GM12873 (cell line): ENCODE measurements around the gene ZNF460.

Experiments
- TF ChIP-seq, protein P1 (sequence below): IDR thresholded peaks from 2 replicates; pipeline ENCODE4 v1.5.1; 2012; ENCODE audit warnings: low read depth, mild to moderate bottlenecking, moderate library complexity, low read length, control low read depth; ENCODE audit not compliant: insufficient read depth; ENCODE audit errors: missing control alignments

ZNF460 gene

DNA sequence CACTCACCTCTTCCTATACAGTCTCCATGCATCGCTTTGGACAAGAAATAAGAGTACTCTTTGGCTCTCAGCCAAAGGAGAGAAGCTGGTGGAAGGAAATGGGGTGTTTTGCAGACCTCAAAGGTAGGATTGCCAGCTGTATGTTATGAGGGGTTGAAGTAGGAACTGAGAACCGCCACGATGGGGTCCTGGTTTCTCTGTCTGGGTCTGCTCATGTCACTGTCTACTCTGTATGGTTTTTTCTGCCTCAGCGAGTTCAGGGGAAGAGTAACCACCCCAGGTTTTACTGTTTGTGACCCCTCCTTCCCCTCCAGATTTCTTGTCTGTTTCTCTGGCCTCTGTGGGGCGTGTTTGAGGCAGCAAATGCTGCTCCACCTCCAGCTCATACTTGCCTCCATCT lies 35.8 kb upstream of the ZNF460 start:
- TF ChIP-seq, protein P1, sequence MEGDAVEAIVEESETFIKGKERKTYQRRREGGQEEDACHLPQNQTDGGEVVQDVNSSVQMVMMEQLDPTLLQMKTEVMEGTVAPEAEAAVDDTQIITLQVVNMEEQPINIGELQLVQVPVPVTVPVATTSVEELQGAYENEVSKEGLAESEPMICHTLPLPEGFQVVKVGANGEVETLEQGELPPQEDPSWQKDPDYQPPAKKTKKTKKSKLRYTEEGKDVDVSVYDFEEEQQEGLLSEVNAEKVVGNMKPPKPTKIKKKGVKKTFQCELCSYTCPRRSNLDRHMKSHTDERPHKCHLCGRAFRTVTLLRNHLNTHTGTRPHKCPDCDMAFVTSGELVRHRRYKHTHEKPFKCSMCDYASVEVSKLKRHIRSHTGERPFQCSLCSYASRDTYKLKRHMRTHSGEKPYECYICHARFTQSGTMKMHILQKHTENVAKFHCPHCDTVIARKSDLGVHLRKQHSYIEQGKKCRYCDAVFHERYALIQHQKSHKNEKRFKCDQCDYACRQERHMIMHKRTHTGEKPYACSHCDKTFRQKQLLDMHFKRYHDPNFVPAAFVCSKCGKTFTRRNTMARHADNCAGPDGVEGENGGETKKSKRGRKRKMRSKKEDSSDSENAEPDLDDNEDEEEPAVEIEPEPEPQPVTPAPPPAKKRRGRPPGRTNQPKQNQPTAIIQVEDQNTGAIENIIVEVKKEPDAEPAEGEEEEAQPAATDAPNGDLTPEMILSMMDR: no peak

DNA sequence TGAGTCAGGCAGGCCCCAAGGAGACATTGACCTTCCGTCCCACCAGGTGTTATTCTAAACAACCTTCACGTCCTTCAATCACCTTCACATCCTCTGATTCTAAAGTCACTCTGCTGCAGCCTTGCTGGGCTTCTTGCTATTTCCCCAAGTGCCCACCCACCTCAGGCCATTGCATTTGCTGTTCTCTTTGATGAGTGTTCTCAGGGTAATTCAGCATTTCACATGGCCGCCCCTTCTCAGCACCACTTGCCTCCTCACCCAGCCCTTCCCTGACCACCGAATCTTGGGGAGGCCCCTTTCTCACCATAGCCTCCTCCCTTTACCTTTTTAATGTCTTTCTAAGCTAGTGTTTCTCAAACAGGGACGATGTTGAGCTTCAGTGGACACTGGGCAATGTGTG lies 35.2 kb upstream of the ZNF460 start:
- TF ChIP-seq, protein P1: no peak

DNA sequence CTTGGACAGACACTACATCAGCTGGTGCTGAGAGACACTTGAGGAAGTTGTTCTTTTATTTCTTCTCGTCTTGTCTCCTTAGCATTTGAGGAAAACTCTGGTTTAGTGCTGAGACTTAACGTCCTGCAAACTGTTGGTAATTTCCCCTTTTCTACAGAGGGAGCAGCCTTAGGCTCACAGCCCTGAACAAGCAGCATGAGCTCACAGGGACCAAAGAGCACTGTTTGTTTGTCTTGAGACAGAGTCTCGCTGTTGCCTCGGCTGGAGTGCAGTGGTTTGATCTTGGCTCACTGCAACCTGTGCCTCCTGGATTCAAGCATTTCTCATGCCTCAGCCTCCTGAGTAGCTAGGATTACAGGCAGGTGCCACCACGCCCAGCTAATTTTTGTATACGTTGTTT lies 34.3 kb upstream of the ZNF460 start:
- TF ChIP-seq, protein P1: no peak

DNA sequence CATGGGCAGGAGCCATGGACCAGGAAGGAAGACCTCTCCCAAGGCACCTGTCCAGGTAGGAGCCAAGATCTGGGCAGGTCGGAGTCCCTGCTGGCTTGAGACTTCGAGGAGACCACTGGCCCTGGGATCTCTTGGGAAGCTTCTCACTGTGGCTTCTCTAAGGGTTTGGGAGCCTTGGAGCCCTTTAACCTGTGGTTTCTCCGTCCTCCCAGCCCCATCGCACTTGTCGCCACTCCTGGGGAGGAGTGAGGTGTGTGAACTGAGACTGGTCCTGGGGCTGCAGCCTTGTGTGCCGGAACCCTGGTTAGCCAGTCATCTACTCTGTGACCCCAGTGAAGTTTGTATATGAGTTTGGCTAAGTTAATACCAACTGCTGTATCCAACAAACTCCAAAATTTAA lies 31.6 kb upstream of the ZNF460 start:
- TF ChIP-seq, protein P1: no peak

DNA sequence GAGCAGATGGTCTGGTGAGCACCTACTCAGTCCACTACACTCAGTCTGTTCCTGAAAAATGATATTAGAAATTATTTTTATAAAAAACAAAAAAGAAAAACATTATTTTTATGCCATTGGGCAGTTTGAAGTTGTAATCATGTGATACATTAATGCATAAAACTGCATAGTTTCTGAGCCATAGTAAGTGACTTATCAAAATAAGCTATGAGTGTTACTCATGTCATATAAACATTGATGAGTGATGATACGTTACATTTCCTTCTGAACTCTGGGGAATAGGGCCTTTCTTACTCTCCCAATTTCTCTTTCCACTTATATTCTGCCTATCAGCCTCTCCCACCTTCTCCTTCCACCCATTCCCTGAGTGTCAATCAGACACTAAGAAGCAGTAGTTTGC lies 31.0 kb upstream of the ZNF460 start:
- TF ChIP-seq, protein P1: no peak

DNA sequence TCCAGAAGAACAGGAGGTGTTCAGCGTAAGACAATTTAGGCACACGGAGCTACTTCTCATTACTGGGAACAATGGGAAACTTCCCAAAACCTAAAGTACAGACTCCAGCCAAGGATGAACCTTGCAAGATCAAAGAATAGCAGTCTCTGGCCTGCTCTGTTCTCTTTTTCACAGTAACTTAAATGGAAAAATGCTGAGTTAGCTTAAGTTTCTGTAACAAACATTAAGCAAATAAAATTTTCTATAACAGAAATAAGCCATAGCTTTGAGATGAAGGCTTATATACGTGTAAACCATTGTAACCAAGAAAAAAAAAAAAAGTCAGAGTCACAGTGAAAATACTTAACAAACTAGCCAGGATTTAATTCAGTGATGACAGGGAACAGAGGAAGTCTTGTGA lies 18.2 kb upstream of the ZNF460 start:
- TF ChIP-seq, protein P1: no peak

DNA sequence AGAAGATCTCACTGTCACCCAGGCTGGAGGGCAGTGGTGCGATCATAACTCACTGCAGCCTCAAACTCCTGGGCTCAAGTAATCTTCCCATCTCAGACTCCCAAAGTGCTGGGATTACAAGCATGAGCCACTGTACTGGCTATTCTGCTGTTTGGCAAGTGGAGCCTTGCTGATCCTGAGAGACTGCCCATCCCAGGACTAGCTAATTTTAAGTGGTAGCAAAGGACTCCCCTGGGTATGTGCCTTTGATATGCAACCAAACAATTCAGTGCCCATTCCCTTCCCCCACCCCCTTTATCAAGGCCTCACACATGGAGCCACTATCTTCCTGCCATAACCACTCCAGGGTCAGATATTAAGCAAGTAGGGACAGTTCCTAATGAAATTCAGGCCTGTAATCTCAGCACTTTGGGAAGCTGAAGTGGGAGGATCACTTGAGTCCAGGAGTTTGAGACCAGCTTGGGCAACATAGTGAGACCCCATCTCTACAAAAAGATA lies 17.0 kb upstream of the ZNF460 start:
- TF ChIP-seq, protein P1: no peak

DNA sequence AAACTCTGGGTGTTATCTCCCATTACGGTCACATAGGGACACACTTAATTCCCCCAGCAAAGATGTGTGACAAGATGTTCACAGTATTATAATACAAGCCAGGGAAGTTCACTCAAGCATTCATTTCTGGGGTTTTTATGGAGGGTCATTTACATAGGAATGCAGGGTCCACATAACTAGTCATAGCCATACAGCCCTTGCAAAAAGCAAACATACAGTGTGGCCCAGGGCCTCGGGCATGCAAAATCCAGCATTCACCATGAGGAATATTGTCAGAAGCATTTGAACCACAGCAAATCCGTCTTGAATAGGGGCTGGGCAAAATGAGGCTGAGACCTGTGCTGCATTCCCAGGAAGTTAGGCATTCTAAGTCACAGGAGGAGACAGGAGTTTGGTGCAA lies 13.0 kb upstream of the ZNF460 start:
- TF ChIP-seq, protein P1: no peak
